ELF-1 (cell line): Measurements from ENCODE around the gene PGAP3.
"Not testable (repeated sequence)": the region's sequence is repeated elsewhere in the genome, so short reads cannot be mapped to it uniquely, and the experiment has no call there.

ENCODE experiments used
- DNase-seq: peaks from one replicate; pipeline ENCODE4 v3.0.0-alpha.2; 2016; ENCODE audit warnings: low read depth, low spot score

PGAP3 gene

GRCh38 chr17:39687546-39688474 is at the start of gene PGAP3:
Gene PGAP3, minus strand, starts transcription at chr17:39688057. Its CDS starts 43 bp downstream, at chr17:39688014.
- DNase-seq = peak; percentile 95

- DNase-seq = no peak
These were observed 49.4 kb upstream of the PGAP3 start for GRCh38 chr17:39737206-39737759.

- DNase-seq = no peak
These were observed 48.7 kb upstream of the PGAP3 start for GRCh38 chr17:39736319-39737165.

GRCh38 chr17:39735882-39736281 is 48.0 kb upstream of the PGAP3 start:
- peak; percentile 62 for DNase-seq

- DNase-seq = no peak
These were observed 44.7 kb upstream of the PGAP3 start for GRCh38 chr17:39732586-39732985.

GRCh38 chr17:39730095-39730921 is 42.5 kb upstream of the PGAP3 start, which contains the start of gene MIEN1:
Gene MIEN1, minus strand, starts transcription at chr17:39730532. Its CDS starts 37 bp downstream, at chr17:39730495.
- DNase-seq = peak; percentile 94

- no peak for DNase-seq
These were observed 41.5 kb upstream of the PGAP3 start for GRCh38 chr17:39729280-39729851.

GRCh38 chr17:39727556-39727955 is 39.7 kb upstream of the PGAP3 start:
- no peak for DNase-seq

GRCh38 chr17:39726617-39727016 is 38.8 kb upstream of the PGAP3 start:
- DNase-seq = no peak

GRCh38 chr17:39725923-39726322 is 38.1 kb upstream of the PGAP3 start:
- DNase-seq = not testable (repeated sequence)

GRCh38 chr17:39724731-39725130 is 36.9 kb upstream of the PGAP3 start:
- no peak for DNase-seq

- peak; percentile 75 for DNase-seq
These were observed 35.4 kb upstream of the PGAP3 start for GRCh38 chr17:39722965-39723848.

GRCh38 chr17:39722104-39722503 is 34.2 kb upstream of the PGAP3 start:
- DNase-seq = no peak

GRCh38 chr17:39719563-39720355 is 31.9 kb upstream of the PGAP3 start:
- no peak for DNase-seq

GRCh38 chr17:39717660-39718059 is 29.8 kb upstream of the PGAP3 start:
- DNase-seq = no peak

GRCh38 chr17:39716879-39717536 is 29.2 kb upstream of the PGAP3 start:
- DNase-seq = no peak

- DNase-seq = no peak
These were observed 28.4 kb upstream of the PGAP3 start for GRCh38 chr17:39716073-39716818.
